ENCODE data around the gene CFAP58. TPM values are rescaled to one million over a fixed set of nuclear protein-coding genes. Genes with fewer than 3 reads are reported as not detected.

The CFAP58 gene
- total and polyA plus RNA-seq, 4 donors = 0.01 to 0.09 (median 0.08) TPM; not detected in 1

DNA sequence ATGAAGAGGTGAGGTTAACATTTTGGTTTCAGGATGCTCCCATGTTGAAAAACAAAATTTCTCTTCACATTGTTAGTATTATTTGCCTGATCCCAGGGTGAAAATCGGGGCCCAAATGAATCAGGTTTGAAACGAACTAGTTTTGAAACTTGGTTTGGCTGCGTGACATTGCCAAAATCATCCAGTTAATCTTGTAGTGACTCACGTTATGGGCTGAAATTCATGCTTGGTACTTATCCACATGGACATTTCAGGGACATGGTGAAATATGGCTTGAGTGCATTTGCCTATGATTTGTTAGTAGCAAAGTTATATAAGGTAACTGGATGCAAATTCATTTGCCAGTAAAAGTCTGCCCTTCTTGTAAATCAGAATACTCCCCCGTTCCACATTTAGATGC is 97.3 kb downstream of the CFAP58 start:
- H3K9me3 ChIP-seq (ENCODE audit: control insufficient read depth in 4 of 4, low read length in 3 of 4) = no peaks in the 10 kb centered on the region
- H3K27ac ChIP-seq (ENCODE audit: low read depth in 1 of 2, low read length in 2 of 2) = no peak overlapping the region
- no peak overlapping the region for H3K4me3 ChIP-seq (ENCODE audit: low read depth in 1 of 3, low read length in 3 of 3)
- TF ChIP-seq FOXA1 (IDR thresholded peaks at IDR 0.05) (no peak), TAF1 (conservative IDR thresholded peaks at IDR 0.05) (no peak), RAD21 (IDR thresholded peaks at IDR 0.05) (no peak), HNF4G (IDR thresholded peaks at IDR 0.05) (no peak), YY1 (IDR thresholded peaks at IDR 0.05) (no peak), GABPA (IDR thresholded peaks at IDR 0.05 in 1 of 2, conservative IDR thresholded peaks at IDR 0.05 in 1 of 2) (no peak), RXRA (IDR thresholded peaks at IDR 0.05) (no peak), FOXA2 (IDR thresholded peaks at IDR 0.05) (no peak), EGR1 (IDR thresholded peaks at IDR 0.05; ENCODE audit: low read depth in 2 of 2) (no peak)
- TF ChIP-seq, protein P1, sequence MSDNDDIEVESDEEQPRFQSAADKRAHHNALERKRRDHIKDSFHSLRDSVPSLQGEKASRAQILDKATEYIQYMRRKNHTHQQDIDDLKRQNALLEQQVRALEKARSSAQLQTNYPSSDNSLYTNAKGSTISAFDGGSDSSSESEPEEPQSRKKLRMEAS (IDR thresholded peaks at IDR 0.05) = no peak
- TF ChIP-seq, protein P2, sequence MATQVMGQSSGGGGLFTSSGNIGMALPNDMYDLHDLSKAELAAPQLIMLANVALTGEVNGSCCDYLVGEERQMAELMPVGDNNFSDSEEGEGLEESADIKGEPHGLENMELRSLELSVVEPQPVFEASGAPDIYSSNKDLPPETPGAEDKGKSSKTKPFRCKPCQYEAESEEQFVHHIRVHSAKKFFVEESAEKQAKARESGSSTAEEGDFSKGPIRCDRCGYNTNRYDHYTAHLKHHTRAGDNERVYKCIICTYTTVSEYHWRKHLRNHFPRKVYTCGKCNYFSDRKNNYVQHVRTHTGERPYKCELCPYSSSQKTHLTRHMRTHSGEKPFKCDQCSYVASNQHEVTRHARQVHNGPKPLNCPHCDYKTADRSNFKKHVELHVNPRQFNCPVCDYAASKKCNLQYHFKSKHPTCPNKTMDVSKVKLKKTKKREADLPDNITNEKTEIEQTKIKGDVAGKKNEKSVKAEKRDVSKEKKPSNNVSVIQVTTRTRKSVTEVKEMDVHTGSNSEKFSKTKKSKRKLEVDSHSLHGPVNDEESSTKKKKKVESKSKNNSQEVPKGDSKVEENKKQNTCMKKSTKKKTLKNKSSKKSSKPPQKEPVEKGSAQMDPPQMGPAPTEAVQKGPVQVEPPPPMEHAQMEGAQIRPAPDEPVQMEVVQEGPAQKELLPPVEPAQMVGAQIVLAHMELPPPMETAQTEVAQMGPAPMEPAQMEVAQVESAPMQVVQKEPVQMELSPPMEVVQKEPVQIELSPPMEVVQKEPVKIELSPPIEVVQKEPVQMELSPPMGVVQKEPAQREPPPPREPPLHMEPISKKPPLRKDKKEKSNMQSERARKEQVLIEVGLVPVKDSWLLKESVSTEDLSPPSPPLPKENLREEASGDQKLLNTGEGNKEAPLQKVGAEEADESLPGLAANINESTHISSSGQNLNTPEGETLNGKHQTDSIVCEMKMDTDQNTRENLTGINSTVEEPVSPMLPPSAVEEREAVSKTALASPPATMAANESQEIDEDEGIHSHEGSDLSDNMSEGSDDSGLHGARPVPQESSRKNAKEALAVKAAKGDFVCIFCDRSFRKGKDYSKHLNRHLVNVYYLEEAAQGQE (IDR thresholded peaks at IDR 0.05) = no peak
- TF ChIP-seq, protein P3, sequence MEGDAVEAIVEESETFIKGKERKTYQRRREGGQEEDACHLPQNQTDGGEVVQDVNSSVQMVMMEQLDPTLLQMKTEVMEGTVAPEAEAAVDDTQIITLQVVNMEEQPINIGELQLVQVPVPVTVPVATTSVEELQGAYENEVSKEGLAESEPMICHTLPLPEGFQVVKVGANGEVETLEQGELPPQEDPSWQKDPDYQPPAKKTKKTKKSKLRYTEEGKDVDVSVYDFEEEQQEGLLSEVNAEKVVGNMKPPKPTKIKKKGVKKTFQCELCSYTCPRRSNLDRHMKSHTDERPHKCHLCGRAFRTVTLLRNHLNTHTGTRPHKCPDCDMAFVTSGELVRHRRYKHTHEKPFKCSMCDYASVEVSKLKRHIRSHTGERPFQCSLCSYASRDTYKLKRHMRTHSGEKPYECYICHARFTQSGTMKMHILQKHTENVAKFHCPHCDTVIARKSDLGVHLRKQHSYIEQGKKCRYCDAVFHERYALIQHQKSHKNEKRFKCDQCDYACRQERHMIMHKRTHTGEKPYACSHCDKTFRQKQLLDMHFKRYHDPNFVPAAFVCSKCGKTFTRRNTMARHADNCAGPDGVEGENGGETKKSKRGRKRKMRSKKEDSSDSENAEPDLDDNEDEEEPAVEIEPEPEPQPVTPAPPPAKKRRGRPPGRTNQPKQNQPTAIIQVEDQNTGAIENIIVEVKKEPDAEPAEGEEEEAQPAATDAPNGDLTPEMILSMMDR (IDR thresholded peaks at IDR 0.05; ENCODE audit: low read depth, low read length, missing input control) = no peak
- TF ChIP-seq, protein P4, sequence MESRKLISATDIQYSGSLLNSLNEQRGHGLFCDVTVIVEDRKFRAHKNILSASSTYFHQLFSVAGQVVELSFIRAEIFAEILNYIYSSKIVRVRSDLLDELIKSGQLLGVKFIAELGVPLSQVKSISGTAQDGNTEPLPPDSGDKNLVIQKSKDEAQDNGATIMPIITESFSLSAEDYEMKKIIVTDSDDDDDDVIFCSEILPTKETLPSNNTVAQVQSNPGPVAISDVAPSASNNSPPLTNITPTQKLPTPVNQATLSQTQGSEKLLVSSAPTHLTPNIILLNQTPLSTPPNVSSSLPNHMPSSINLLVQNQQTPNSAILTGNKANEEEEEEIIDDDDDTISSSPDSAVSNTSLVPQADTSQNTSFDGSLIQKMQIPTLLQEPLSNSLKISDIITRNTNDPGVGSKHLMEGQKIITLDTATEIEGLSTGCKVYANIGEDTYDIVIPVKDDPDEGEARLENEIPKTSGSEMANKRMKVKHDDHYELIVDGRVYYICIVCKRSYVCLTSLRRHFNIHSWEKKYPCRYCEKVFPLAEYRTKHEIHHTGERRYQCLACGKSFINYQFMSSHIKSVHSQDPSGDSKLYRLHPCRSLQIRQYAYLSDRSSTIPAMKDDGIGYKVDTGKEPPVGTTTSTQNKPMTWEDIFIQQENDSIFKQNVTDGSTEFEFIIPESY (IDR thresholded peaks at IDR 0.05) = no peak
- no peak for DNase-seq (ENCODE audit: low spot score)
- WGBS = 82% methylated on average over 5 of the region's 5 CpGs
- no peaks in the 10 kb centered on the region for H3K4me1 ChIP-seq (ENCODE audit: control insufficient read depth in 4 of 4, insufficient read depth in 4 of 4, low read length in 3 of 4)
- H3K36me3 ChIP-seq (ENCODE audit: control insufficient read depth in 4 of 4, insufficient read depth in 3 of 4, low read depth in 1 of 4, low read length in 3 of 4) = no peaks in the 10 kb centered on the region
- H3K9ac ChIP-seq (ENCODE audit: low read depth in 1 of 2, low read length in 2 of 2) = no peak overlapping the region
- H3K27me3 ChIP-seq (ENCODE audit: control insufficient read depth in 4 of 4, insufficient read depth in 4 of 4, low read length in 3 of 4) = peaks cover 0 to 3% (median 2%) of the 10 kb centered on the region in 4 donors

DNA sequence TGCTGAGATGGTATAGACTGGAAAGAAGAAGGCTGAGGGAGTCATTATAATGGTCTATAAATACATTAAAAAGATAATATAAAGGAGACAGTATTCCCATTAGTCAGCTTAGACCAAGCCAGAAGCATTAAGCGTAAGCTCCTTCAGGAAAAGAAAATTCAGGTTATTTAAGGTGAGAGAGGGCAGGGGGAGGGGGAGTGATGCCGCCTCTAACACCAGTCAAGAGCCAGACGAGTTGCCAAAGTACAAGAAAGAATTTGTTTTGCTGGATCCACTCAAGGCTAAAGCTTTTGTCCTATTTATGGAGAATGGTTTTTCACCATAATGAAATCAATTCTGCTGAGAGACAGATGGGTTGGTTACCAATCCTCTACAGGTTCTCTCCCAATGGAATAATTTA is 99.3 kb downstream of the CFAP58 start:
- no peaks in the 10 kb centered on the region for H3K9me3 ChIP-seq (ENCODE audit: control insufficient read depth in 4 of 4, low read length in 3 of 4)
- H3K4me1 ChIP-seq (ENCODE audit: control insufficient read depth in 4 of 4, insufficient read depth in 4 of 4, low read length in 3 of 4) = no peaks in the 10 kb centered on the region
- H3K9ac ChIP-seq (ENCODE audit: low read depth in 1 of 2, low read length in 2 of 2) = no peak overlapping the region
- H3K36me3 ChIP-seq (ENCODE audit: control insufficient read depth in 4 of 4, insufficient read depth in 3 of 4, low read depth in 1 of 4, low read length in 3 of 4) = no peaks in the 10 kb centered on the region
- DNase-seq (ENCODE audit: low spot score) = no peak
- no peak overlapping the region for H3K4me3 ChIP-seq (ENCODE audit: low read depth in 1 of 3, low read length in 3 of 3)
- H3K27ac ChIP-seq (ENCODE audit: low read depth in 1 of 2, low read length in 2 of 2) = no peak overlapping the region
- WGBS = 74% methylated on average over 3 of the region's 3 CpGs
- peaks cover 0 to 3% (median 0%) of the 10 kb centered on the region in 4 donors for H3K27me3 ChIP-seq (ENCODE audit: control insufficient read depth in 4 of 4, insufficient read depth in 4 of 4, low read length in 3 of 4)
- no peak for TF ChIP-seq HNF4A (conservative IDR thresholded peaks at IDR 0.05)
- TF ChIP-seq, protein P5, sequence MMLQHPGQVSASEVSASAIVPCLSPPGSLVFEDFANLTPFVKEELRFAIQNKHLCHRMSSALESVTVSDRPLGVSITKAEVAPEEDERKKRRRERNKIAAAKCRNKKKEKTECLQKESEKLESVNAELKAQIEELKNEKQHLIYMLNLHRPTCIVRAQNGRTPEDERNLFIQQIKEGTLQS (IDR thresholded peaks at IDR 0.05) = no peak
- TF ChIP-seq, protein P4 (IDR thresholded peaks at IDR 0.05) = no peak
- TF ChIP-seq, protein P2 (IDR thresholded peaks at IDR 0.05) = no peak
- no peak for TF ChIP-seq TAF1 (conservative IDR thresholded peaks at IDR 0.05)
- TF ChIP-seq RXRA (IDR thresholded peaks at IDR 0.05) = no peak
- TF ChIP-seq, protein P3 (IDR thresholded peaks at IDR 0.05; ENCODE audit: low read depth, low read length, missing input control) = no peak
- TF ChIP-seq EGR1 (IDR thresholded peaks at IDR 0.05; ENCODE audit: low read depth in 2 of 2) = no peak

Measured in liver (tissue), 9 donors.